Naive thymus-derived CD8-positive, alpha-beta T cell (primary cell): ENCODE results near the gene TYSND1. TPM values are rescaled to one million over a fixed set of nuclear protein-coding genes. Genes with fewer than 3 reads are reported as not detected.
A peak's percentile ranks its signal among the peaks of the same experiment; 100 is the strongest.

Experiments used
- ATAC-seq, 2 donors: fragments of 150-1000 bp; cut with Tn5 transposase in 1 of 2; sonication (Bioruptor Pico), chemical (Tn5 transposase) in 1 of 2; 1 replicate in 1 of 2; 2 replicates in 1 of 2; pipeline ENCODE4 v1.10.0; 2021; ENCODE audit warnings: mild to moderate bottlenecking in 2 of 2, moderate library complexity in 2 of 2
- POLR2A ChIA-PET: fragments of 350-600 bp; sonication (Branson Sonifier 250); formaldehyde crosslinking; loops from one replicate; lab custom pipeline; 2021; ENCODE audit warnings: antibody characterized with exemption; lab: Charles Lee
- DNase-seq, 10 donors: peaks; one replicate each; pipeline versions ENCODE4 v3.0.0 to v3.0.0-alpha.2; 2020 to 2022
- H3K27ac Mint-ChIP-seq, 10 donors: one replicate each; pipeline ENCODE4 v1.8.0; 2020 to 2022; ENCODE audit warnings: mild to moderate bottlenecking in 10 of 10, mixed read lengths in 10 of 10, moderate library complexity in 4 of 10, inconsistent platforms in 1 of 10
- H3K27me3 Mint-ChIP-seq, 5 donors: one replicate each; pipeline ENCODE4 v1.8.0; 2021 to 2022; ENCODE audit warnings: mixed read lengths in 5 of 5
- H3K36me3 Mint-ChIP-seq, 3 donors: one replicate each; pipeline ENCODE4 v1.8.0; 2020 to 2022; ENCODE audit warnings: mixed read lengths in 3 of 3, mild to moderate bottlenecking in 2 of 3, inconsistent platforms in 1 of 3
- H3K4me1 Mint-ChIP-seq, 4 donors: one replicate each; pipeline ENCODE4 v1.8.0; 2021 to 2022; ENCODE audit warnings: mixed read lengths in 4 of 4
- H3K4me3 Mint-ChIP-seq, 10 donors: one replicate each; pipeline ENCODE4 v1.8.0; 2020 to 2022; ENCODE audit warnings: mild to moderate bottlenecking in 10 of 10, mixed read lengths in 10 of 10, moderate library complexity in 6 of 10, inconsistent platforms in 1 of 10
- H3K9me3 Mint-ChIP-seq, 9 donors: one replicate each; pipeline ENCODE4 v1.8.0; 2020 to 2022; ENCODE audit warnings: mixed read lengths in 9 of 9, mild to moderate bottlenecking in 3 of 9, inconsistent platforms in 1 of 9, moderate library complexity in 1 of 9
- polyA plus RNA-seq, 3 donors: library from polyadenylated mRNA; unstranded; fragments of 300-500 nt; fragmentation: Illumina TruSeq; gene quantifications; one replicate each; pipeline ENCODE4 v1.2.3, GENCODE V29; 2021
- total RNA-seq, 8 experiments: library from RNA in 2 of 8; stranded (reverse) in 2 of 8; gene quantifications; one replicate each; pipeline ENCODE4 v1.2.3 and lab custom pipeline; 2021 to 2026

TYSND1 gene
- total and polyA plus RNA-seq, 5 experiments from 2014 or later = 23.0 to 35.3 (median 28.8) TPM

DNA sequence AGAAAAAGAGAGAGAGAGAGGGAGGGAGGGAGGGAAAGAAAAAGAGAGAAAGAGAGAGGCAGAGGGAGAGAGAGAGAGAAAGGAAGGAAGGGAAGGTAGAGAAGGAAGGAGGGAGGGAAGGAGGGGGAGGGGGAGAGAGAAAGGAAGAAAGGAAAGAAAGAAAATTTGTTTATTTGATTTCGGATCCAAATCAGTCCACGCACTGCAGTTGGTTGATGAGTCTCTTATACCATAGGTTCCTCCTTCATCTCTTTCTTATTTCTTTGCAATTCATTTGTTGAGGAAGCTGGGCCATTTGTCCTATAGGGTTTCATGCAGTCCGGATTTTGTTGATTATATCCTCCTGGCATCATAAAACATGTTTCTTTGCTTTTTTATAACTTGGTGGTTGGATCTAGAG is 48.2 kb downstream of the TYSND1 start:
- H3K36me3 Mint-ChIP-seq = peaks cover 15 to 84% (median 43%) of the 10 kb centered on the region in 3 donors
- H3K4me3 Mint-ChIP-seq = no peak overlapping the region
- peaks cover 9 to 46% (median 36%) of the 10 kb centered on the region in 4 donors for H3K4me1 Mint-ChIP-seq
- ATAC-seq (no peak), DNase-seq (no peak)
- no peaks in the 10 kb centered on the region for H3K9me3 Mint-ChIP-seq
- POLR2A ChIA-PET = no interaction called here
- no peaks in the 10 kb centered on the region for H3K27me3 Mint-ChIP-seq
- peak overlapping the region in 4 of 10 donors; percentile 7 to 66 (median 38) for H3K27ac Mint-ChIP-seq

- Mint-ChIP-seq H3K27ac (peak overlapping the region in 4 of 10 donors; percentile 4 to 62 (median 21)), H3K27me3 (no peaks in the 10 kb centered on the region), H3K9me3 (no peaks in the 10 kb centered on the region), H3K4me1 (peaks cover 9 to 52% (median 42%) of the 10 kb centered on the region in 4 donors), H3K36me3 (peaks cover 15 to 76% (median 43%) of the 10 kb centered on the region in 3 donors), H3K4me3 (no peak overlapping the region)
- ATAC-seq = no peak
- POLR2A ChIA-PET = no interaction called here
- no peak for DNase-seq
Measured at GRCh38 chr10:70097459-70097858, 49.0 kb downstream of the TYSND1 start.

- Mint-ChIP-seq H3K27me3 (no peaks in the 10 kb centered on the region), H3K36me3 (peaks cover 13 to 70% (median 39%) of the 10 kb centered on the region in 3 donors), H3K9me3 (no peaks in the 10 kb centered on the region), H3K4me1 (peaks cover 15 to 57% (median 48%) of the 10 kb centered on the region in 4 donors), H3K27ac (peak overlapping the region in 3 of 10 donors; percentile 39 to 65 (median 56)), H3K4me3 (no peak overlapping the region)
- ATAC-seq (no peak), DNase-seq (no peak)
- POLR2A ChIA-PET = no interaction called here
Measured at GRCh38 chr10:70096705-70097420, 49.6 kb downstream of the TYSND1 start.

GRCh38 chr10:70096016-70096704 is 50.3 kb downstream of the TYSND1 start:
- H3K27me3 Mint-ChIP-seq = no peaks in the 10 kb centered on the region
- ATAC-seq (no peak), DNase-seq (no peak)
- peak overlapping the region in 6 of 10 donors; percentile 20 to 83 (median 58) for H3K27ac Mint-ChIP-seq
- POLR2A ChIA-PET = interaction anchor here (5.3 kb wide), 1 partner anchor 19 kb away, joined by 25 read pairs; no protein-coding TSS in a partner anchor
- H3K4me3 Mint-ChIP-seq = peak overlapping the region in 6 of 10 donors; percentile 6 to 50 (median 21)
- peaks cover 6 to 63% (median 32%) of the 10 kb centered on the region in 3 donors for H3K36me3 Mint-ChIP-seq
- no peaks in the 10 kb centered on the region for H3K9me3 Mint-ChIP-seq
- peaks cover 18 to 63% (median 53%) of the 10 kb centered on the region in 4 donors for H3K4me1 Mint-ChIP-seq

DNA sequence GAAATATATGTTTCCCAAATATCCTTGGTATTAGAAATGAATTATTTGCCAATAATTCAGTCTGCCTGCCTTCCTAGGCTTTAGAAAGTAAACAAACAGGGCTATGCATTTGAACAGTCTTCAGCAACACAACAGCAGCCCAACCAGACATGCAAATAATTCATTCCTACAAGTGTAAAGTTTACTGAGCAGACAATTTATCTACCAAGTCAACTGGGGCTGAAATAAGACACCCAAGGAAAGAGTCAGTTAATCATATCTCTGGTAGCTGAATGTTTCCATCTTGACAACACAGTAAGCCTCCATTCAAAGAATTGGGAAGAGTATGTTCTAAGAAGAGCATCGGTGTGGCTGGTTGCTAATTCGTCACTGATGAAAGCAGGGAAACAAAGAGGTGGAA is 52.2 kb downstream of the TYSND1 start:
- DNase-seq (no peak), ATAC-seq (no peak)
- POLR2A ChIA-PET = interaction anchor here (1.0 to 5.3 kb wide), 4 partner anchors 21 to 76 kb away, joined by 4 to 44 read pairs (median 17); partner anchors contain the start of genes SAR1A and TYSND1
- Mint-ChIP-seq H3K4me1 (peaks cover 20 to 72% (median 60%) of the 10 kb centered on the region in 4 donors), H3K36me3 (peaks cover 0 to 44% (median 20%) of the 10 kb centered on the region in 3 donors), H3K27me3 (no peaks in the 10 kb centered on the region), H3K9me3 (no peaks in the 10 kb centered on the region), H3K4me3 (peak overlapping the region; percentile 45 to 97 (median 94)), H3K27ac (peak overlapping the region in 8 of 10 donors; percentile 13 to 98 (median 70))

GRCh38 chr10:70093335-70093944 is 53.1 kb downstream of the TYSND1 start:
- Mint-ChIP-seq H3K27me3 (no peaks in the 10 kb centered on the region), H3K9me3 (no peaks in the 10 kb centered on the region)
- peak in 4 of 10 donors; percentile 19 to 64 (median 48) for DNase-seq

DNA sequence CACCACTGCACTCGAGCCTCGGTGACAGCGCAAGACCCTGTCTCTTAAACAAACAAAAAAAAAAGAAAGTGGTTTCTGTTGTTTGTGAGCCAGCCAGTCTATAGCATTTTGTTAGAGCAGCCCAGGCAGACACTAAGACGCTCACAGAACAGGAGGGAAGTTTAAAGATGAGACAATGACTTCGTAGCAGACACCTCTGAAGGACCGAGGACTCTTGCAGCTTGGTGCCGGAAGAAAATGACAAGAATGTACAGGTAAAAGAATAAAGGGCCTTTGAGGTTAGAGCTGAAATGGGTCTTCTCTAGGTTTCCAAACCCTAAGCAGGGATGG is 54.1 kb downstream of the TYSND1 start:
- Mint-ChIP-seq H3K4me1 (peaks cover 20 to 59% (median 55%) of the 10 kb centered on the region in 4 donors), H3K27ac (peak overlapping the region; percentile 95 to 99 (median 98)), H3K36me3 (peaks cover 0 to 25% (median 14%) of the 10 kb centered on the region in 3 donors), H3K27me3 (no peaks in the 10 kb centered on the region), H3K4me3 (peak overlapping the region; percentile 78 to 97 (median 94)), H3K9me3 (no peaks in the 10 kb centered on the region)
- ATAC-seq = peak; percentile 61 to 65
- POLR2A ChIA-PET = interaction anchor here (0.7 to 5.3 kb wide), 9 partner anchors 9 to 912 kb away, joined by 3 to 44 read pairs (median 5); partner anchors contain the start of genes SAR1A, SUPV3L1 and TYSND1
- DNase-seq = peak in 1 of 10 donors; percentile 8

More at GRCh38 chr10:70093335-70093944, 53.1 kb downstream of the TYSND1 start:
- ATAC-seq = peak; percentile 69 to 70
- Mint-ChIP-seq H3K36me3 (peaks cover 0 to 36% (median 15%) of the 10 kb centered on the region in 3 donors), H3K4me3 (peak overlapping the region; percentile 78 to 97 (median 94)), H3K27ac (peak overlapping the region; percentile 95 to 99 (median 98)), H3K4me1 (peaks cover 20 to 69% (median 58%) of the 10 kb centered on the region in 4 donors)
- POLR2A ChIA-PET = interaction anchor here (0.7 to 5.3 kb wide), 9 partner anchors 8 to 140 kb away, joined by 3 to 44 read pairs (median 4); partner anchors contain the start of genes PPA1, SAR1A and TYSND1

DNA sequence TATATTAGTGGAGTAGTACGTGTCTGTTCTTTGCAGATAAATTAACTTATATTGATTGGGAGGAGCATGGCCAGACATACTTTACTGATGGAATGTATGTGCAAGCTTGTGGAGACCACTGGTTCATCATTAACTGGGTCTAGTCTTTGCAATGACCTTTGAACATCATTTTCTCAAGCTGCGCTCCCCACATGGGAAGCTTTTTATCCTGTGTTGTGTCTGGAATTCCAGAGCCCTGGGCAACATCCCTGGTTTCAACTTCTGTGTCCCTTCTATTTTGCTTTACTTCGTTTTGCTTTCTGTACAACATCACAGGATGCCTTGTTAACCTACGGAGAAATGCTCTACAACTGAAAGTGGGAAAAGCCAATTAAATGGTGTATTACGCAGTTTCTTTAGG is 55.5 kb downstream of the TYSND1 start:
- Mint-ChIP-seq H3K9me3 (no peaks in the 10 kb centered on the region), H3K27me3 (no peaks in the 10 kb centered on the region), H3K27ac (peak overlapping the region in 9 of 10 donors; percentile 34 to 99 (median 92)), H3K4me3 (peak overlapping the region in 1 of 10 donors; percentile 69), H3K4me1 (peaks cover 17 to 49% (median 47%) of the 10 kb centered on the region in 4 donors), H3K36me3 (peaks cover 0 to 15% (median 12%) of the 10 kb centered on the region in 3 donors)
- DNase-seq (no peak), ATAC-seq (no peak)
- POLR2A ChIA-PET = interaction anchor here (3.9 kb wide), 1 partner anchor 55 kb away, joined by 44 read pairs; the partner anchor contains the start of gene TYSND1

DNA sequence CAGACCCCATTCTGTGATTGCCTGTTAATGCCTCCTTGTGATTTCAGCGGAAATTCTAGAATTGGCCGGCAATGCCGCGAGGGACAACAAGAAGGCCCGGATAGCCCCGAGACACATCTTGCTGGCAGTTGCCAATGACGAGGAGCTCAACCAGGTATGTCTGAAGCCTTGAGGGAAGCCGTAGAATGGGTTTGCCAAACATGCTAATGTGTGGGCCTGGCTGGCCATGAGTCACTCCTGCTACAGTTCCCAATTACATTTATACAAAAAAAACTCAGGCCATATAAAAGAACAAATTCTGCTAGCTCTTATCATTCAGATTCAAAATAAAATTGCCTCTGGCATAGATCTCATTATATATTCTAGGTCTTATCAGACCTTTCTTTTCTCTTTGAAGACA is 56.5 kb downstream of the TYSND1 start:
- H3K4me3 Mint-ChIP-seq = no peak overlapping the region
- ATAC-seq (no peak), DNase-seq (no peak)
- peaks cover 0 to 8% (median 6%) of the 10 kb centered on the region in 3 donors for H3K36me3 Mint-ChIP-seq
- H3K4me1 Mint-ChIP-seq = peaks cover 17 to 43% (median 40%) of the 10 kb centered on the region in 4 donors
- POLR2A ChIA-PET = interaction anchor here (0.6 kb wide), 1 partner anchor 112 kb away, joined by 4 read pairs; no protein-coding TSS in a partner anchor
- no peaks in the 10 kb centered on the region for H3K9me3 Mint-ChIP-seq
- no peaks in the 10 kb centered on the region for H3K27me3 Mint-ChIP-seq
- H3K27ac Mint-ChIP-seq = peak overlapping the region in 6 of 10 donors; percentile 8 to 74 (median 34)

- H3K36me3 Mint-ChIP-seq = no peaks in the 10 kb centered on the region
Measured at GRCh38 chr10:70088308-70088698, 58.2 kb downstream of the TYSND1 start.

More at GRCh38 chr10:70088308-70088698, 58.2 kb downstream of the TYSND1 start:
- no peak for DNase-seq
- no peak for ATAC-seq
- POLR2A ChIA-PET = no interaction called here
- peaks cover 11 to 28% (median 26%) of the 10 kb centered on the region in 4 donors for H3K4me1 Mint-ChIP-seq
- peak overlapping the region in 2 of 10 donors; percentile 25 to 51 for H3K27ac Mint-ChIP-seq
- no peak overlapping the region for H3K4me3 Mint-ChIP-seq
- no peaks in the 10 kb centered on the region for H3K27me3 Mint-ChIP-seq
- no peaks in the 10 kb centered on the region for H3K9me3 Mint-ChIP-seq
